H1 (cell line): Measurements from ENCODE around the gene PRSS23. TPM values are rescaled to one million over a fixed set of nuclear protein-coding genes. Genes with fewer than 3 reads are reported as not detected.

Experiments used
- CTCF ChIA-PET: fragments of 300-600 bp; sonication (Branson Sonifier 250); formaldehyde crosslinking; loops from one replicate; lab custom pipeline; 2021; ENCODE audit not compliant: partially characterized antibody; lab: Charles Lee
- POLR2A ChIA-PET: fragments of 300-600 bp; sonication (Branson Sonifier 250); formaldehyde crosslinking; loops from one replicate; lab custom pipeline; 2021; ENCODE audit warnings: inconsistent platforms; ENCODE audit not compliant: partially characterized antibody; lab: Charles Lee
- DNase-seq, 2 experiments: peaks; one replicate each; pipeline versions ENCODE4 v3.0.0 to v3.0.0-alpha.2; 2010 to 2022; ENCODE audit warnings: low spot score in 2 of 2, low read depth in 1 of 2, mixed read lengths in 1 of 2
- FAIRE-seq: peaks from 2 replicates; lab custom pipeline; 2011; peaks lifted over from hg19 to GRCh38; lab: Jason Lieb, UNC
- H2AFZ ChIP-seq: 2 replicates; pipeline ENCODE4 v1.8.1; 2012; ENCODE audit warnings: low read length, inconsistent platforms
- H2AK5ac ChIP-seq: 2 replicates; pipeline ENCODE4 v1.6.1; 2013; ENCODE audit warnings: low read depth, low read length
- H2BK120ac ChIP-seq: replicated peaks from 2 replicates; pipeline ENCODE3; 2013; ENCODE audit warnings: low read depth, low read length, inconsistent platforms
- H2BK12ac ChIP-seq: 2 replicates; pipeline ENCODE4 v1.6.1; 2013; ENCODE audit warnings: low read depth, low read length
- H2BK15ac ChIP-seq: 2 replicates; pipeline ENCODE4 v1.6.1; 2013; ENCODE audit warnings: low read length
- H2BK20ac ChIP-seq: 2 replicates; pipeline ENCODE4 v1.6.1; 2013; ENCODE audit warnings: low read length
- H2BK5ac ChIP-seq: 2 replicates; pipeline ENCODE4 v1.6.1; 2013; ENCODE audit warnings: low read depth, low read length
- H3K14ac ChIP-seq: 2 replicates; pipeline ENCODE4 v1.6.1; 2013; ENCODE audit warnings: inconsistent platforms; ENCODE audit not compliant: insufficient read length
- H3K18ac ChIP-seq: 2 replicates; pipeline ENCODE4 v1.6.1; 2013; ENCODE audit warnings: low read length; ENCODE audit errors: extremely low read depth
- H3K23ac ChIP-seq: 2 replicates; pipeline ENCODE4 v1.6.1; 2013; ENCODE audit warnings: inconsistent platforms; ENCODE audit not compliant: insufficient read length
- H3K23me2 ChIP-seq: 2 replicates; pipeline ENCODE4 v1.6.1; 2013; ENCODE audit warnings: low read depth, low read length
- H3K27ac ChIP-seq: 2 replicates; pipeline ENCODE4 v1.6.1; 2011; ENCODE audit warnings: low read depth, low read length, inconsistent platforms
- H3K27me3 ChIP-seq, 4 experiments: replicated peaks in 1 of 4; 1 replicate in 1 of 4; 2 replicates in 3 of 4; pipeline versions ENCODE4 v1.6.1 to v1.8.1; 2011 to 2013; ENCODE audit warnings: low read length in 3 of 4, mild to moderate bottlenecking in 3 of 4, inconsistent platforms in 2 of 4, mixed read lengths in 2 of 4, moderate library complexity in 1 of 4; ENCODE audit not compliant: control insufficient read depth in 3 of 4, insufficient read depth in 3 of 4; ENCODE audit errors: extremely low read depth in 1 of 4
- H3K36me3 ChIP-seq, 4 experiments: 2 replicates each; pipeline versions ENCODE4 v1.6.1 to v1.8.1; 2011 to 2013; ENCODE audit warnings: mild to moderate bottlenecking in 4 of 4, low read length in 3 of 4, moderate library complexity in 2 of 4, control low read depth in 1 of 4, inconsistent platforms in 1 of 4; ENCODE audit not compliant: insufficient read depth in 4 of 4, control insufficient read depth in 2 of 4
- H3K4ac ChIP-seq: replicated peaks from 2 replicates; pipeline ENCODE3; 2013; ENCODE audit warnings: low read length, low read depth, mixed read lengths, inconsistent platforms; ENCODE audit not compliant: insufficient read length
- H3K4me1 ChIP-seq, 4 experiments: replicated peaks in 1 of 4; 1 replicate in 1 of 4; 2 replicates in 3 of 4; pipeline versions ENCODE4 v1.6.1 to v1.8.1; 2011 to 2013; ENCODE audit warnings: low read length in 3 of 4, inconsistent platforms in 2 of 4, mixed read lengths in 1 of 4; ENCODE audit not compliant: insufficient read depth in 4 of 4, control insufficient read depth in 3 of 4
- H3K4me2 ChIP-seq, 2 experiments: 2 replicates each; pipeline versions ENCODE4 v1.6.1 to v1.8.1; 2011 to 2013; ENCODE audit warnings: low read depth in 2 of 2, low read length in 2 of 2, control low read depth in 1 of 2, inconsistent platforms in 1 of 2, mild to moderate bottlenecking in 1 of 2; ENCODE audit not compliant: insufficient read depth in 1 of 2
- H3K4me3 ChIP-seq, 4 experiments: fragments of 200-600, 300-600 bp in 1 of 4; sonication (generic), shearing (Covaris generic), sonication (Bioruptor Twin) in 1 of 4; 2 replicates each; pipeline versions ENCODE4 v1.5.1 to v1.8.1; 2011 to 2016; ENCODE audit warnings: low read length in 4 of 4, low read depth in 3 of 4, control low read depth in 2 of 4, inconsistent platforms in 2 of 4, mild to moderate bottlenecking in 2 of 4, mixed read lengths in 1 of 4, moderate library complexity in 1 of 4; ENCODE audit not compliant: insufficient read depth in 2 of 4; ENCODE audit errors: extremely low read depth in 1 of 4
- H3K56ac ChIP-seq: replicated peaks from 2 replicates; pipeline ENCODE3; 2013; ENCODE audit warnings: low read depth, mild to moderate bottlenecking, mixed read lengths, low read length, inconsistent platforms; ENCODE audit not compliant: insufficient read length
- H3K79me1 ChIP-seq: 2 replicates; pipeline ENCODE4 v1.6.1; 2013; ENCODE audit warnings: low read depth, low read length, control low read depth
- H3K79me2 ChIP-seq, 2 experiments: 2 replicates each; pipeline versions ENCODE4 v1.6.1 to v1.8.1; 2012 to 2013; ENCODE audit warnings: low read length in 2 of 2, mild to moderate bottlenecking in 2 of 2, inconsistent platforms in 1 of 2; ENCODE audit not compliant: insufficient read depth in 2 of 2, control insufficient read depth in 1 of 2
- H3K9ac ChIP-seq, 4 experiments: replicated peaks in 1 of 4; 1 replicate in 1 of 4; 2 replicates in 3 of 4; pipeline versions ENCODE4 v1.6.1 to v1.8.1; 2011 to 2013; ENCODE audit warnings: low read depth in 3 of 4, low read length in 3 of 4, control low read depth in 2 of 4, mild to moderate bottlenecking in 2 of 4, moderate library complexity in 2 of 4, inconsistent platforms in 1 of 4; ENCODE audit errors: extremely low read depth in 1 of 4
- H3K9me3 ChIP-seq, 2 experiments: 2 replicates each; pipeline versions ENCODE4 v1.6.1 to v1.8.1; 2012 to 2013; ENCODE audit warnings: mild to moderate bottlenecking in 2 of 2, moderate library complexity in 2 of 2, control low read depth in 1 of 2, inconsistent platforms in 1 of 2, low read depth in 1 of 2, low read length in 1 of 2, mixed read lengths in 1 of 2; ENCODE audit not compliant: insufficient read depth in 2 of 2
- H4K20me1 ChIP-seq, 2 experiments: replicated peaks in 1 of 2; 2 replicates each; pipeline versions ENCODE3 to v1.8.1; 2011 to 2013; ENCODE audit warnings: inconsistent platforms in 2 of 2, low read length in 2 of 2, mild to moderate bottlenecking in 1 of 2; ENCODE audit not compliant: insufficient read depth in 2 of 2, control insufficient read depth in 1 of 2
- H4K5ac ChIP-seq: 2 replicates; pipeline ENCODE4 v1.6.1; 2013; ENCODE audit warnings: low read length, low read depth, mixed read lengths, inconsistent platforms; ENCODE audit not compliant: insufficient read length
- H4K8ac ChIP-seq: 2 replicates; pipeline ENCODE4 v1.8.0; 2013; ENCODE audit warnings: mild to moderate bottlenecking, moderate library complexity, low read length, inconsistent platforms; ENCODE audit not compliant: insufficient read depth; ENCODE audit errors: extremely low read depth
- H4K91ac ChIP-seq: replicated peaks from 2 replicates; pipeline ENCODE3; 2013; ENCODE audit warnings: low read length, mixed read lengths, inconsistent platforms; ENCODE audit not compliant: insufficient read length
- EZH2 ChIP-seq: fragments of 200-600 bp; sonication (generic); IDR thresholded peaks from 2 replicates; pipeline ENCODE4 v1.7.1; 2012; ENCODE audit warnings: low read depth, mild to moderate bottlenecking, moderate library complexity, low read length, inconsistent platforms; ENCODE audit not compliant: severe bottlenecking
- JUND ChIP-seq: IDR thresholded peaks from 2 replicates; pipeline ENCODE4 v1.6.1; 2011; ENCODE audit warnings: mild to moderate bottlenecking, improper control_type of control experiment, low read length
- SRF ChIP-seq: IDR thresholded peaks from 2 replicates; pipeline ENCODE4 v1.6.1; 2011; ENCODE audit warnings: mild to moderate bottlenecking, low read depth, low read length, moderate library complexity
- SUZ12 ChIP-seq: fragments of 200-600 bp; sonication (generic); IDR thresholded peaks from 2 replicates; pipeline ENCODE4 v1.6.1; 2012; ENCODE audit warnings: mild to moderate bottlenecking, inconsistent platforms, low read length, moderate library complexity, mixed read lengths
- YY1 ChIP-seq: IDR thresholded peaks from 2 replicates; pipeline ENCODE4 v1.6.1; 2011; ENCODE audit warnings: low read depth, mild to moderate bottlenecking, low read length
- WGBS, 2 experiments: shearing (Covaris generic) in 1 of 2; methylation state at CpG; one replicate each; pipeline versions ENCODE4 v1.1.6 to v1.1.7; 2013 to 2015; ENCODE audit warnings: low lambda C conversion rate in 2 of 2, mixed read lengths in 2 of 2, inconsistent platforms in 1 of 2, low coverage in 1 of 2, missing lambda C conversion rate in 1 of 2; ENCODE audit not compliant: insufficient replicate concordance in 2 of 2, insufficient coverage in 1 of 2, insufficient read length in 1 of 2; ENCODE audit errors: extremely low coverage in 1 of 2, missing lambda C conversion rate in 1 of 2; 5-methylcytosine and 5-hydroxymethylcytosine counted together
- polyA plus RNA-seq, 7 experiments: library from polyadenylated mRNA; depleted of rRNA in 3 of 7; stranded (reverse) in 5 of 7; unstranded in 2 of 7; fragments of >200 nt in 5 of 7; fragments of 200-250 nt in 2 of 7; gene quantifications; 1 replicate in 5 of 7; 2 replicates in 1 of 7; 4 replicates in 1 of 7; pipeline versions ENCODE4 v1.2.1 to v1.2.3, GENCODE V29; 2011 to 2013; ENCODE audit warnings: missing spikeins in 2 of 7, mixed read lengths in 2 of 7
- total RNA-seq: library from RNA; stranded (reverse); fragmentation: NEBNext Ultra II Directional; extraction: Animal tissue kit (Norgen Biotek cat#: 25700); gene quantifications from 2 replicates; pipeline ENCODE4 v1.2.1, GENCODE V29; 2021

The PRSS23 gene
- total and polyA plus RNA-seq, 2 of the 8 experiments (the other 6 are each of a cell fraction or from before 2014, with no cell fraction given), result 4.4 to 5.6 TPM

DNA sequence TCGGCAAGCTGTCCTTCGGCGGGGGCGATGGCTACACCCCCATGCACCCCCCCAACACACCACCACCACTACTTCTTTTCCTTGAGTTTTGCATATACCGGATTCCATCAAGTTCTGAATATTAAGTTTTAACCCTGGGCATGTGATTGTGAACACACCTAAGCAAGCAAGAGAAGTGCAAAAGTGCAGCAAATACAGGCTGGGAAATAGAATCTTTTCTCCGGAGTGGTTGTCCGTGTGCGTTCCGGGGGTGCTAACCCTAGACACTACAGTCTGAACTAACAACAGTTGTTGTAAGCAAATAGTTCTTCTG is 574 bp downstream of the PRSS23 start:
- Histone ChIP-seq H3K56ac (no peak overlapping the region), H2BK120ac (no peak overlapping the region), H3K14ac (no peak overlapping the region), H3K18ac (no peak overlapping the region), H3K23ac (no peak overlapping the region), H2BK12ac (no peak overlapping the region), H3K36me3 (no peaks in the 10 kb centered on the region), H4K8ac (no peak overlapping the region; the same call in 1 of the 2 replicates), H4K20me1 (no peaks in the 10 kb centered on the region), H3K79me1 (no peaks in the 10 kb centered on the region), H3K4me2 (peak overlapping the region; percentile 91 to 99), H3K9me3 (no peaks in the 10 kb centered on the region), H2BK5ac (no peak overlapping the region), H3K27me3 (peaks cover 0 to 16% (median 13%) of the 10 kb centered on the region in 4 experiments; a peak in 4 of 7 replicates), H2BK15ac (no peak overlapping the region), H3K9ac (peak overlapping the region; percentile 34 to 83 (median 61); a peak in 4 of 7 replicates), H3K23me2 (peaks cover 10% of the 10 kb centered on the region; the same call in 1 of the 2 replicates), H3K79me2 (no peaks in the 10 kb centered on the region), H4K91ac (no peak overlapping the region), H3K4me3 (peak overlapping the region; percentile 53 to 69 (median 60)), H3K4me1 (peaks cover 0 to 10% (median 7%) of the 10 kb centered on the region in 4 experiments; a peak in 5 of 7 replicates), H2BK20ac (no peak overlapping the region), H3K4ac (no peak overlapping the region), H4K5ac (no peak overlapping the region), H2AK5ac (no peak overlapping the region), H3K27ac (no peak overlapping the region), H2AFZ (peak overlapping the region; percentile 86; the same call in 1 of the 2 replicates)
- FAIRE-seq, result no peak
- peak; percentile 4 for TF ChIP-seq EZH2
- no peak for TF ChIP-seq YY1
- TF ChIP-seq SUZ12, result peak; percentile 35; the same call in 1 of the 2 replicates
- TF ChIP-seq SRF, result no peak
- TF ChIP-seq JUND, result no peak
- POLR2A ChIA-PET, result interaction anchor here (1.0 to 2.3 kb wide), 3 partner anchors 8 to 14 kb away, joined by 4 to 5 read pairs (median 4); no protein-coding TSS in a partner anchor
- CTCF ChIA-PET, result interaction anchor here (1.1 to 2.3 kb wide), 12 partner anchors 8 to 348 kb away, joined by 3 to 10 read pairs (median 4); no protein-coding TSS in a partner anchor
- no peak for DNase-seq
- WGBS, 2 experiments, result 19% methylated on average over 9 of the region's 9 CpGs; no CpG with 5 or more reads in 1 of the 2 experiments
